NCI-H524 (cell line): ENCODE data around the gene TP53BP2.
"Not testable (repeated sequence)": the region's sequence is repeated elsewhere in the genome, so short reads cannot be mapped to it uniquely, and the experiment has no call there.

Source experiments
- DNase-seq, 2 experiments: peaks; one replicate each; lab custom pipeline; 2025; lab: John Stamatoyannopoulos, UW

Gene TP53BP2

DNA sequence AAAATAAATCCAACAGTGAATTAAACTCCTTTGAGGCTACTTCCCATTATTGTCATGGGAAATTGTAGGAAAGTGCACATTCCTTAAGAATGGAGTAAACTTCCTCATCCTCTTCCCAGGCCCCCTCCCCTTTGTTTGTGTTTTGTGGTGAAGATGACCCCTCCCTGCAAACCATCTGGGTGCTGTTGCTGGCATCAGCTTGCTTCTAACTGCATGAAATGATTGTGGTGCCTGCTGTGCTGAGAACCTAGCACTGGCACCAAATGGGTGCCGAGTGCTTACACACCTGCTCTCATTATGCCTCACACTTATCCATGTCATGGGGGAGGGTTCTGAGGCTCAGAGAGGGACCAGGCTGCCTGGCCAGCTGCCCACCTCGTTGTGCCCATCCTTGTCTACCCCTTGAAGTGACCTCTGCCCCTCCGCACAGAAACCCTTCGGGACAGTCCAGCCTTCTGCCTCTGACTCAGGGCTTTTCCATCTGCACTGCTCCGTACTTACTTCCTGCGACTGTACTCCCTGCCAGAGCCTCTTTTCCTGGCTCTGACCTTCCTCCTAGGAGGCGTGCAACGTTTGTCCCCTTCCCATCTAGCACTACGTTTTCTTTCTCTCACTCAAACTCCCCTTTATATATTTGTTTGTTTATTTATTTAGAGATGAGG, 102.8 kb downstream of the TP53BP2 start:
- DNase-seq: peak in 1 of 2 experiments; percentile 2

DNA sequence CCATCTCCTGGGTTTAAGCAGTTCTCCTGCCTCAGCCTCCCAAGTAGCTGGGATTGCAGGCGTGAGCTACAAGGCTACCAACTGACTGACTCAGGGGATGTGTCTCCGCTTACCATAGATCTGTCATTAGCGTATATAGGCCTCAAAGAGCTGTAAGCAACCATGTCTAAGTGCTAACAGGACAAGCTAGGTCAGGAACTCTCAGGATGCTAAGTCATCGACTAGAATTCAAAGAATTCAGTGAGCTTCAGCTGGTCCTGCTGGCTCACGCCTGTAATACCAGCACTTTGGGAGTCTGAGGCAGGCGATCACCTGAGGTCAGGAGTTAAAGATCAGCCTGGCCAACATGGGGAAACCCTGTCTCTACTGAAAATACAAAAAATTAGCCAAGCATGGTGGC, 103.9 kb downstream of the TP53BP2 start:
- DNase-seq: no peak

DNA sequence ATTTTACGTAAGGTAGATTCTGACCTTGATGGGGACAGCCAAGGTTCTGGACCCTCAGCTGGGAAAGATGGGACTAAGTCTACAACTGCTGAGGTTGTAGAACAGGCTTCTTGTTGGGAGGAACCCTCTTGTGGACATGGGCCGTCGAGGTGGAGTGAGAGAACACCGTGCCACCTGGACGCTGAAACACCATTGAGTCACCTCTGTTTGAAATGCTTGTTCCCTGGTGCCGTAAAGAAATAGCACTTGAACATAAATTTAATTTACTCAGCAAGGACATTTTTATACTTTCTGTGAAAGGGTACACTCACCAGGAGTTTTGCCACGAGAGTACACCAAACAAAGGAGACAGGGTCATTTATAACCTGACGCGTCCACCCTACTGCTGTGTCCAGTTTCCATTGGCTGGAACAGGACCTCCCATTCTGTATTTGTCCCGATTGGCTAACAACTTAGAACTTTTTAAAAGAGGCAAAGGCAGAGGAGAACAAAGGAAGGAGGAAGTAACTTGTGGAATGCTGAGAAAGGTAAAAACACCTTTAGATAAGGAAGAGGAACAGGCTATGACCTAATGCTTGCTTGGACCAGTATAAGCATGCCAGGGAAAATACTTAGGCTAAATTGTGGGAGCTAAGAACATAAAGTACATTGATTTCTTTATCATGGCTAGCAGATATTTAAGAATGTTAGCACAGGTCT, 105.6 kb downstream of the TP53BP2 start:
- not testable (repeated sequence) for DNase-seq

DNA sequence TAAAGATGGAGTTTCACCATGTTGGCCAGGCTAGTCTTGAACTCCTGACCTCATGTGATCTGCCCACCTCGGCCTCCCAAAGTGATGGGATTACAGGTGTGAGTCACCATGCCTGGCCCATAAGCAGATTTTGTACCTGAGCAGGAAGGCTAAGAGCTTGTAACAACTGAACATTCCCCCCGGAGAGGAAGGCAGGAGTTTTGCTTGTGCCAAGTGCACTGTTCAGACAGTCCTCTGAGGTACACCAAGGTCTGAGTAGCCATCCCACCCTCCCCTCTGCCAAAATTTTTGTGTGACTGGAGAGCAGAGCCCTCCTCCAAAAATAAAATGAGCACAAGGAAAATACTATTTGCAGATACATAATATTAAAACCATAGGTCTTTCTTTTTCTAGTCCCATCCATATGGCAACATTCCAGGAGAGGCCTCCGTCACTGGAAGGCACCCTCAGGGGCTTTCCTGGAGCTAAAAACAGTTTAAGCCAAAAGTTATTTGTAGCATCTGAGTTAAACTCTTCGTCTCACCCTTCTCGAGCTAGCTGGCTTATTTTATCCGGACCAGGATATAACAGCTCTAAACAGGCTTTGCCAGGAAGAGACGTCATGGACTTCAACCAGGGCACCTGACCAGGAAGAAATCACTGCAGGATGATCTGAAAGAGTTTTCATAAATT, 106.2 kb downstream of the TP53BP2 start:
- DNase-seq: no peak

DNA sequence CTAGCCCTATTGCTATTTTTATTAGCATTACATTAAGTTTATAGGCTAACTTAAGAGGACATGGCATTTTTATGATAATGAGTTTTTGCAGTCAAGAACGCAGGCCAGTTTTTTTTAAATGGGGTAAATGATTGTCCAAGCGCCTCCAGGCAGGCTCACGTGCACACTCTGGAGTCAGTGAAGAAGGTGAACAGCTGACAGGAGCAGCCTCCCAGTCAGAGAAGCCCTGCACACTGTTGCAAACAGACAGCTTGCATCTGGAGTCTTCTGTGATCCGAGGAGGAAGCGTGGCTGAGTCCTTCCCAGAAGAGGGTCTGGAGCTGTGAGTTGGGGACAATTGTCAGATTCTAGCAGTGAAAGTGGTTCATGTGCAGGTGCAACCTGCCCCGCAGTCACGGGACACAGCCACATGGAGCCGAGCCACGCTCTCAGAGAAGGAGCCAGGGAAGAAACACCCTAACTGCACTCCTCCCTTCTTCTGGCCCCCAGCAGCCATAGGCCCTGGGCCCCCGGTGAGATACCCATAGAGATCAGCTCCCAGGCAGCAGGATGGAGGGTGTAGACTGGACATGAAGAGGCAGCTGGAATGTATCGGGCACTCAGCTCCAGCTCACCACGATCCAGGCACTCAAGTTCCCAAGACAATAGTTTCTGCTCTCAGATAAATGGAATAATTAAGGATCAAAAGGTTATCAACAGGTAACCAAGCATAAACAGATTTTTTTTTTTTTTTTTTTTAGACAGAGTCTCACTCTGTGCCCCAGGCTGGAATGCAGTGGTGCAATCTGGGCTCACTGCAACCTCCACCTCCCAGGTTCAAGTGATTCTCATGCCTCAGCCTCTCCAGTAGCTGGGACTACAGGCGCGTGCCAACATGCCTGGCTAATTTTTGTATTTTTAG, 107.0 kb downstream of the TP53BP2 start:
- DNase-seq: no peak

DNA sequence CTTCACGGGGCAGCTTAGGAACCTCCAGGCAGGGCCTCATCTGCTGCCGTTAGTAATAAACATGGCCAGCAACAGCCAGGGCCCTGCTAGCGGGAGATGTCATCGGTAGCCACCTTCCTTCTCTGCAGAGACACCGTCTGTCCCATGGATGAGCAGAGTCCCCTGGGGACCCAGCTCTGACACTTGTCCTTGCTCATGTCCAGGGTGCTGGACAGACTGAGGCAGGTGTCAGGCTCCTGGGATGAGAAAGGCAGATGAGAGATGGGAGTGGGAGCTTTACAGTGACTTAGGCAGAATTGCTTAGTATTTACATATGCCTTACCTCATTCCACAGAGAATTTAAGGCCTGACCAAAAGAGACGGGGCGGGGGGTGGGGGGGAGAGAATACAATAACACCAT, 108.4 kb downstream of the TP53BP2 start:
- DNase-seq: peak in 1 of 2 experiments; percentile 6

DNA sequence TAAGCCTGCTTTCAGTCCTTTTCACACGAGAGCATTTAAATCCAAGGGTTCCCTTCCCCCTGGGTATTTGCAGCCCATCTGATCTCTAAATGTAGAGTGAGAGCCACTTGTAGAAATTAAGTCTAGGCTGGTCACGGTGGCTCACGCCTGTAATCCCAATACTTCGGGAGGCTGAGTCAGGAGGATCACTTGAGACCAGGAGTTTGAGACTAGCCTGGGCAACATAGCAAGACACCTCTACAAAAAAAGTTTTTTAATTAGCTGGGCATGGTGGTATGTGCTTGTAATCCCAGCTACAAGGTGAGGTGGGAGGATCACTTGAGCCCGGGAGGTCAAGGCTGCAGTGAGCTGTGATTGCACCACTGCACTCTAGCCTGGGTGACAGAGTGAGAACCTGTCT, 109.1 kb downstream of the TP53BP2 start:
- not testable (repeated sequence) for DNase-seq

DNA sequence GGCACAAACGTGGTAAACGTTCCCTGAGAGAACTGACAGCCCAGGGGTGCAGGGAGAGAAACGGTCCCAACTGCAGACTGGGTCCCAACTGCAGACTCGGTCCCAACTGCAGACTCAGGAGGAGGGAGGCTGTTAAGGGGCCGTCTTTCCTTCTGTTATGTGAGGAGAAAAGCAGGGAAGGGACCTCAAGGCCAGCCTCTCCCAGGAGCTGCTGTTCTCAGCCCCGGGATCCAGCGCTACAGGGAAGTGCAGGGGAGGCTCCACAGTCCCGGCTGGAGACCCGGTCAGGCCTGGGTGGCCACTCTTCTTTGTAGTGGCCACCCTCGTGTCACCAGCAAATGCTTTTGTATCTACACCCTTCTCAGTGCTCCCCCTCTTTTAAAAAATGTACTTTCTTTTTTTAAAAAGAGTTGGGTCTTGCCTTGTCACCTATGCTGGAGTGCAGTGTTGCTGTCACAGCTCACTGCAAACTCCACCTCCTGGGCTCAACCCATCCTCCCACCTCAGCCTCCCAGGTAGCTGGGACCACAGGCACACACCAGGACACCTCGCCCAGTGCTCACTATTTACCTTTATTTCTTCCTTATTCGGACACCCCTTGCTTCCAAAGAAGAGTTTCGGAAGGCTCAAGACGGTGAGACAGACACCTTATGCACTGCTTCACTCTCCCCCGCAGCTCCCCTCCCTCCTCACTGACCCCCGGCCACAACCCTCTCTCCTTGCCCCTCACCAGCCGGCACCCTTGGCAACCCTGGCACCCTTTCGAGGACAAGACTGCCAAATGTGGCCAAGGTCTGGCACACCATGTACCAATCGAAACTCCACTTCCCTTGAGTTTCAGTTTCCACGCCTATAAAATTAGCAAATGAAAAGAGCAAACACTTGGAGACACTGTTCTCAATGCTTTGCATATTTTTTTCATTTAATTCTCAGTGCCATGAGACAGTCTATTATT, 111.6 kb downstream of the TP53BP2 start:
- DNase-seq: no peak

DNA sequence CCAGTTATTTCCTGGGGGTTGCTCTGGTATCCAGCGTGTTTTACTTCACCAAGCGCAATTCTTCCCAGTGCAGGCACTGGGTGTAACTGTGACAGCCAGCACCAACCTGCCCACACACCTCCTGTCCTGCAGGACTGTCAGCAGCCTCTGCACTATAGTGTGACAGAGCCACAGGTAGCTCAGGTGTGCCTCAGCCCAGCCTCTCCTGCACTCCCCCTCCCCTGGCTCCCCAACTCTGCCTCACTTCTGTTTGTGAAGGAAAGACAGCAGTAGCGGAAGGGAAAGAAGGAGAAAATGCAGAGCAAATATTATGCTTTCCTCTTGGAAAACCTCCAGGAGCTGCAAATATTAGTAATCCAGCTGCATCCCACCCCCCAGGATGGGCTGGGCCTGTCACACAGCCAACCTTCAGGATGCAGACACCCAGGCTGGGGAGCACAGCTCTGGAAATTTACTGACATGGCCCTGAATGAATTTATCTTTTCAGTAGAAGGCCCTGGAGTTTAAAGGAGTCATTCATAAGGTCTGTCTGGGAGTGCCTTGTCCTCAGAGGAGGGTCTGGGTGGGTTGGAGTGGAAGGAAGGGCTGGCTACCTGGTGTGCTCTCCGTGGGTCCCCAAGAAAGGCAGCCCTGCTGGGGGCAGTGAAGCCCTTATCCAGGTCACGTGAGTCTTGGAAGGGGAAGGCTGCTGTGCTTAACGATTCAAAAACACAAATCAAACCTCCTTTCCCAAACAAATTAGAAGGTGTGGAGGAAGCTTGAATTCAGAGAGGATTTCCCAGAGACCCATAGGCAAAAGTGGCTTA, 112.6 kb downstream of the TP53BP2 start:
- DNase-seq: no peak

DNA sequence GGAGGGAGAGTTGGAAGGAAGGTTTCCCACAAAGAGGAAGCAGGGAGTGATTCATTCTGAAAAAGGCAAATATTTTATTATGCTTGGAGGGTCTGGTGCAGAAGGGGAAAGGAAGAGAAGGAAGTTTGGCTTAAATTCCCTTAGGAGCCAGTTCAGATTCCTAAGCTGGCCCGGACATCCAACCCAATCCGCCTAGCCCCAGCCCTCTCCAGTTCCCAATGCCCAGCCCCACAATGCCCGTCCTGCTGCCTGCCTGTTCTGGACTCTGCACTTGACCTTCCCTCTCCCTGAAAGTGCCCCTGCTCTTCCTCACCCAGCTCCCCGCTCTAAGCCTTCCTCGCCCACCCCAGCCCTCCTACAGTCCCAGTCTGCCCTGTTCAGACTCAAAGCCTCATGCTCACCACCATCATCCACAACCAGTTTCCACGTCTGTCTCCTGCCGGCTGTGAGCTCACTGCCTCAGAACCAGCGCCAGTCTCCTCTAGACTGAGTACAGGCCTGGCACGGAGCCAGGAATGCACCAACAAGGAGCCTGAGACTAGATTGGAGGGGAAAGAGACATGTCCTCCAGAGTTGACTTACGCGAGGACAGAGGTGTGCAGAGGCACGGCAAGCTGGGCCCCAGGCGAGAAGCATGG, 114.5 kb downstream of the TP53BP2 start:
- DNase-seq: no peak

DNA sequence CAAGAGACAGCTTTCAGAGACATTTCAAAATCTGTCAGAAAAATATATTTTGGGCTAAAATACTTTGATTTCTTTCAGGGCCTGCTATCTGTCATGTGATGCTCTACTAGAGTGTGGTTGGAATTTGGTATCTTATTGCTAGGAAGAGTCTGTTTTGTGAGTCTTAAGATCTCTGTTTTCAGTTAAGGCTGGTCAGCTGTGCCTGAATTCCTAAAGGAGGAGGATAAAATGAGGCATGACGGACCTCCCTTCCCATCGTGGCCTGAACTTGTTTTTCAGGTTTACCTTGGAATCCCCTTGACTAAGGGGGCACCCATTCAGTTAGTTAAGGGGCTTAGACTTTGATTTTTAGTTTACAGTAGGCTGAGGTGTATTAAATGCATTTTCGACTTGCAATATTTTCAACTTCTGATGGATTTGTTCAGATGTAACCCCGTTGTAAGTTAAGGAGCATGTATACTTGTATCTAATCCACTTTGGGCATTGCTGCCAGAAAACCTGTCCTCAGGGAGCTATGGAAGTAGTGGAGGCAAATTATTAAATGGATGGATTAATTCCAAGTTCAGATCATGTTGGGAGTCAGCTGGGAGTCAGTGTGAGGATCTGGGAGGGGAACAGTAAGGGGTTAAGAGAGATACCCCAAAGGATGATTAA, 115.1 kb downstream of the TP53BP2 start:
- no peak for DNase-seq

DNA sequence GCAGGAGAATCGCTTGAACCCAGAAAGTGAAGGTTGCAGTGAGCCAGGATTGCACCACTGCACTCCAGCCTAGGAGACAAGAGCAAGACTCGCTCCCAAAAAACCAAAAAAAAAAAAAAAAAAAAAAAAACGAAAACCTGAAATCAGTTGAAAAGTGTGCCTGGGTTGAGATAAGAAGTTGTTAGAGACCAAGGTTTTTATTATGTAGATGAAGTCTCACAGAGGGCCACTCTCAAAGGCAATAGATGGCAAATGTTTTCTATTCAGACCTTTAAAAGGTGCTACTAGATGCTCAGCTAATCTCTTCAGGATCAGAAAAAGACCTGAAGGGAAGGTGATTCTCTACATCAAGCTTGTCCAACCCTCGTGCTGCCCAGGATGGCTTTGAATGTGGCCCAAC, 115.8 kb downstream of the TP53BP2 start:
- DNase-seq: no peak
